Activated naive CD8-positive, alpha-beta T cell (primary cell): ENCODE data around the gene KCNJ6.
A peak's percentile ranks its signal among the peaks of the same experiment; 100 is the strongest.
"Not testable (repeated sequence)": the region's sequence is repeated elsewhere in the genome, so short reads cannot be mapped to it uniquely, and the experiment has no call there.

Experiments
- H3K27ac Mint-ChIP-seq: one replicate; pipeline ENCODE4 v1.8.0; 2021; ENCODE audit warnings: mixed read lengths
- H3K27me3 Mint-ChIP-seq: one replicate; pipeline ENCODE4 v1.8.0; 2021; ENCODE audit warnings: mixed read lengths
- H3K36me3 Mint-ChIP-seq: one replicate; pipeline ENCODE4 v1.8.0; 2021; ENCODE audit warnings: mixed read lengths
- H3K4me1 Mint-ChIP-seq: one replicate; pipeline ENCODE4 v1.8.0; 2021; ENCODE audit warnings: low read depth, mixed read lengths
- H3K4me3 Mint-ChIP-seq: one replicate; pipeline ENCODE4 v1.8.0; 2021; ENCODE audit warnings: mild to moderate bottlenecking, mixed read lengths
- H3K9me3 Mint-ChIP-seq: one replicate; pipeline ENCODE4 v1.8.0; 2021; ENCODE audit warnings: low read depth, mixed read lengths

KCNJ6 gene

GRCh38 chr21:37646761-37647160, 269.5 kb downstream of the KCNJ6 start:
- not testable (repeated sequence) for H3K9me3 Mint-ChIP-seq

DNA sequence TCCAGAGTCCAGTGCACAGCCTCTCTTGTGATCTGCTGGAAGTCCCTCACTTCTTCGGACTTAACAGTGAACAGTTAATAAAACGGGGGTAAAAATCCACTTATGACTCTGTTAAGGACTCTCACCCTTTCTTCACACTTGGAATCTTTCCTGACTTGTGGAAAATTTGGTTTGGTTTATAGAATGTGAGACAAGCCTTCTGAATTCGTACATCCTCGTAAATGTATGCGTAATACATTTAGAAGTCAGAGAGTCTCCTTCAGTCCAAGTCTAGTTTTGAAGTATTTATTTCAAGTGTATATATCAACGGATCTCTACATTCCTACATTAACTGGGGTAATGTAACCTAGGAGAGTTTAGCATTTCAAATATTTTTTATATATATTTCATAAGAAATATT, 270.4 kb downstream of the KCNJ6 start:
- peaks cover 25% of the 10 kb centered on the region for H3K27me3 Mint-ChIP-seq
- H3K9me3 Mint-ChIP-seq, result no peaks in the 10 kb centered on the region
- no peaks in the 10 kb centered on the region for H3K36me3 Mint-ChIP-seq
- no peak overlapping the region for H3K27ac Mint-ChIP-seq
- no peak overlapping the region for H3K4me3 Mint-ChIP-seq
- H3K4me1 Mint-ChIP-seq, result no peaks in the 10 kb centered on the region

More at GRCh38 chr21:37646761-37647160, 269.5 kb downstream of the KCNJ6 start:
- H3K27ac Mint-ChIP-seq, H3K4me3 Mint-ChIP-seq, H3K36me3 Mint-ChIP-seq, H3K4me1 Mint-ChIP-seq: not testable (repeated sequence)
- peaks cover 19% of the 10 kb centered on the region for H3K27me3 Mint-ChIP-seq

DNA sequence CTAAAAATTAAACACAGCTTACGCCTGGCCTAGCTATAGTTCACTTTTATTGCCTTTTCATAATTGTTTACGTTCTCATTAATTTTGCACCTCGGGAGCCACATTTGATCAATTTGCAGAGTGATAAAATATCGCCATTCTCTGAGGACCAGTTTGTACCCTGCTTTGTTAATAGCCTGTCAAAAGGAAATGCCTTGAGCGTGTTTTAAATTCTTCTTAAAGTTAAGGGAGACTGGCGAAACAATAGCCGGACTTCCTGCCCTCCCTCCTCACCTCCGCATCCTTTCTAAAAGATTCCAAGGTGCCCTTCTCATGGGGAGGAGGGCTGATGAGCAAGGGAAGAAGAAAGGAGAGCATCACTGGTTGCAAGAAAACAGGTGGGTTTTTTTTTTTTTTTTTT, 271.6 kb downstream of the KCNJ6 start:
- H3K27me3 Mint-ChIP-seq, result peaks cover 30% of the 10 kb centered on the region
- no peak overlapping the region for H3K4me3 Mint-ChIP-seq
- no peak overlapping the region for H3K27ac Mint-ChIP-seq
- peaks cover 1% of the 10 kb centered on the region for H3K4me1 Mint-ChIP-seq
- H3K36me3 Mint-ChIP-seq, result no peaks in the 10 kb centered on the region
- peaks cover 2% of the 10 kb centered on the region for H3K9me3 Mint-ChIP-seq

GRCh38 chr21:37643862-37644261, 272.4 kb downstream of the KCNJ6 start:
- not testable (repeated sequence) for H3K36me3 Mint-ChIP-seq, H3K9me3 Mint-ChIP-seq, H3K4me3 Mint-ChIP-seq, H3K4me1 Mint-ChIP-seq, H3K27ac Mint-ChIP-seq
- H3K27me3 Mint-ChIP-seq, result peaks cover 31% of the 10 kb centered on the region

GRCh38 chr21:37642493-37642892, 273.8 kb downstream of the KCNJ6 start:
- Mint-ChIP-seq H3K4me3 (no peak overlapping the region), H3K36me3 (no peaks in the 10 kb centered on the region), H3K4me1 (peaks cover 3% of the 10 kb centered on the region), H3K9me3 (peaks cover 3% of the 10 kb centered on the region), H3K27me3 (peaks cover 35% of the 10 kb centered on the region), H3K27ac (no peak overlapping the region)

DNA sequence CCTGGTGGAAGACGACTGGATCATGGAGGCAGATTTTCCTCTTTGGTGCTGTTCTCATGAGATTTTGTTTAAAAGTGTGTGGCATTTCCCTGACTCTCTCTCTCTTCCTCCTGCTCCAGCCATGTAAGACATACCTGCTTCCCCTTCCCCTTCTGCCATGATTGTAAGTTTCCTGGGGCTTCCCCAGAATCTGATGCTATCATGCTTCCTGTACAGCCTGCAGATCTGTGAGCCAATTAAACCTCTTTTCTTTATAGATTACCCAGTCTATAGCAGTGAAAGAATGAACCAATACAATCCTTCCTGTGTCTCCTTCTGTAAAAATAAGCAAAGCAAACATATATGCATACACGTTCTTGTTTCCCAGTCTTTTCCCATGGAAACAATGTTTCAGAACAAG, 276.5 kb downstream of the KCNJ6 start:
- peaks cover 3% of the 10 kb centered on the region for H3K4me1 Mint-ChIP-seq
- no peak overlapping the region for H3K4me3 Mint-ChIP-seq
- H3K27me3 Mint-ChIP-seq, result peaks cover 35% of the 10 kb centered on the region
- peak overlapping the region; percentile 46 for H3K27ac Mint-ChIP-seq
- H3K9me3 Mint-ChIP-seq, result peaks cover 3% of the 10 kb centered on the region
- no peaks in the 10 kb centered on the region for H3K36me3 Mint-ChIP-seq

- Mint-ChIP-seq H3K27me3 (peaks cover 18% of the 10 kb centered on the region), H3K4me1 (peaks cover 3% of the 10 kb centered on the region), H3K4me3 (no peak overlapping the region), H3K9me3 (peaks cover 7% of the 10 kb centered on the region), H3K27ac (no peak overlapping the region), H3K36me3 (no peaks in the 10 kb centered on the region)
Observed at GRCh38 chr21:37636152-37636860, 280.0 kb downstream of the KCNJ6 start.

GRCh38 chr21:37631319-37632117, 284.7 kb downstream of the KCNJ6 start:
- Mint-ChIP-seq H3K27me3 (peaks cover 20% of the 10 kb centered on the region), H3K27ac (no peak overlapping the region), H3K9me3 (peaks cover 8% of the 10 kb centered on the region), H3K36me3 (peaks cover 5% of the 10 kb centered on the region), H3K4me1 (no peaks in the 10 kb centered on the region), H3K4me3 (no peak overlapping the region)

DNA sequence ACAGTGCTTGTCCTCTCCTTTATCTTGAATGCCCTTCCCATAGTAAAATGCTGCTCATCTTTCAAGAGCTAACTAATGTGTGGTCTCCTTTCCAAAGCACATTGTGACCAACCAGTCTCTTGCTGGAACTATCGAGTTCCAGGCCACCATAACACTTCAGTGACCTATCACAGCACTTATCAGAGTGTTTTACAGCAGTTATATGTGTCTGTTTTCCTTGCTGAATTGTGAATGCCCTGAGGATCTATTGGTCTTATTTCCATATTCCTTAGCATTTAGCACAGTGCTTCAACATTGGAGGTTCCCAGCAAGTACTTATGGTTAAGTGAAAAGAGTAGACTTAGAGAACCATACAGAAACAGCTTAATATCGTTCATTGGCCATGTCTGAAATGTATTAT, 285.4 kb downstream of the KCNJ6 start:
- no peak overlapping the region for H3K27ac Mint-ChIP-seq
- peaks cover 16% of the 10 kb centered on the region for H3K27me3 Mint-ChIP-seq
- no peaks in the 10 kb centered on the region for H3K4me1 Mint-ChIP-seq
- H3K9me3 Mint-ChIP-seq, result peaks cover 8% of the 10 kb centered on the region
- no peak overlapping the region for H3K4me3 Mint-ChIP-seq
- H3K36me3 Mint-ChIP-seq, result peaks cover 5% of the 10 kb centered on the region

DNA sequence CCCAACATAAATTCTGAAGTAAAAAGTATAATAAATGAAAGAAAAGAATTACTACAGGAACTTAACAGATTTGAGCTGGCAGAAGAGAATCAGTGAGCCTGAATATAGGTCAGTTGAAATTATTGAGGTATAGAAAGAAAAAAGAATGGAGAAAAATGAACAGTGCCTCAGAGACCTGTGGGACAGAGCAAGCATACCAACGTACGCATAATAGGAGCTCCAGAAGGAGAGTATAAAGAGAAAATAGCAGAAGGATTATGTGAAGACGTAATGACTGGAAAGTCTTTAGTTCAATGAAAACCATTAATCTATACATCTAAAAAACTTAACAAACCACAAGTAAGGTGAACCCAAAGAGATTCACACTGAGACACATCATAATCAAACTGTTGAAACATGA, 287.9 kb downstream of the KCNJ6 start:
- Mint-ChIP-seq H3K27ac (no peak overlapping the region), H3K4me1 (no peaks in the 10 kb centered on the region), H3K9me3 (peaks cover 5% of the 10 kb centered on the region), H3K27me3 (peaks cover 15% of the 10 kb centered on the region), H3K36me3 (peaks cover 5% of the 10 kb centered on the region), H3K4me3 (no peak overlapping the region)

GRCh38 chr21:37627561-37627960, 288.7 kb downstream of the KCNJ6 start:
- Mint-ChIP-seq H3K4me1 (no peaks in the 10 kb centered on the region), H3K27ac (no peak overlapping the region), H3K9me3 (peaks cover 5% of the 10 kb centered on the region), H3K4me3 (no peak overlapping the region), H3K36me3 (peaks cover 5% of the 10 kb centered on the region), H3K27me3 (peaks cover 15% of the 10 kb centered on the region)

DNA sequence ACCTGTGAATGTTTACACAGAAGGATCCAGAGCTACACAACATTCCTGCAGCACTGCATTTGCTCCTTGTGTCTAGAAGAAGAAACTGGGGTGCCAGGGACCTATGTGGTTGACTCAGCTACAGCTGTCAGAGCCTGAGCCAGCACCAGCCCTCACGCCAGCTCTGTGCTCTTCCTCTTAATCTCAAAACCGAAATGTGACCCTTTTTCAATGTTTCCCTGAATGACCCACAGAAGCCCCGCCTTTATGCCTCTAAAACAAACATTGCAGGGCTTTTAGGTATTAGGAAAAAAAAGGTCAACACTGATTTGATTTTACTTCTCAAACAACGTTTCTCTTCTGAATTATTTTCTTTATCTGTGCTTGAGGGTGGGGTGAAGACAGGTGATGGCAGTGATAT, 289.2 kb downstream of the KCNJ6 start:
- no peak overlapping the region for H3K4me3 Mint-ChIP-seq
- peaks cover 15% of the 10 kb centered on the region for H3K27me3 Mint-ChIP-seq
- H3K9me3 Mint-ChIP-seq, result peaks cover 5% of the 10 kb centered on the region
- peaks cover 5% of the 10 kb centered on the region for H3K36me3 Mint-ChIP-seq
- H3K4me1 Mint-ChIP-seq, result no peaks in the 10 kb centered on the region
- no peak overlapping the region for H3K27ac Mint-ChIP-seq

GRCh38 chr21:37626320-37626719, 289.9 kb downstream of the KCNJ6 start:
- H3K27me3 Mint-ChIP-seq, result peaks cover 15% of the 10 kb centered on the region
- H3K36me3 Mint-ChIP-seq, result peaks cover 5% of the 10 kb centered on the region
- no peak overlapping the region for H3K4me3 Mint-ChIP-seq
- H3K9me3 Mint-ChIP-seq, result peaks cover 5% of the 10 kb centered on the region
- no peaks in the 10 kb centered on the region for H3K4me1 Mint-ChIP-seq
- H3K27ac Mint-ChIP-seq, result no peak overlapping the region

DNA sequence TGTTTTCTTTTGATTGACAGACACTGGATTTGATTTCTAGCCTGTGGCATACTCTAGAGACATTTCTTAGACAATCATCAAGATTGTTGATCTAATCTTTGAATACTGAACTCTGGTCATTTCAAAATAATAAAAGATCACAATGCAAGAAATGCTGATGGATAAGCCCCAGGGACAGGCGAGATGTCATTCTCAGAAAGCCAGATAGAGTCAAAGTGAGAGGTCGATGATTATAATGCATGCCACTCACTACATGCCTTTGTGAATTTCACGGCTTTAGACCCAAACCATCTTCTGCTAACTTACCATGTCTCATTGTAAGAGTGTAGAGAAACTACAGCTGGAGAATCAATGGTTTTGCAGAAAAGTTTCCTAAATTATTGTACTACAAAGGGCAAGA, 292.6 kb downstream of the KCNJ6 start:
- Mint-ChIP-seq H3K27me3 (peaks cover 11% of the 10 kb centered on the region), H3K4me3 (no peak overlapping the region), H3K4me1 (no peaks in the 10 kb centered on the region), H3K27ac (no peak overlapping the region), H3K36me3 (peaks cover 3% of the 10 kb centered on the region), H3K9me3 (peaks cover 5% of the 10 kb centered on the region)

DNA sequence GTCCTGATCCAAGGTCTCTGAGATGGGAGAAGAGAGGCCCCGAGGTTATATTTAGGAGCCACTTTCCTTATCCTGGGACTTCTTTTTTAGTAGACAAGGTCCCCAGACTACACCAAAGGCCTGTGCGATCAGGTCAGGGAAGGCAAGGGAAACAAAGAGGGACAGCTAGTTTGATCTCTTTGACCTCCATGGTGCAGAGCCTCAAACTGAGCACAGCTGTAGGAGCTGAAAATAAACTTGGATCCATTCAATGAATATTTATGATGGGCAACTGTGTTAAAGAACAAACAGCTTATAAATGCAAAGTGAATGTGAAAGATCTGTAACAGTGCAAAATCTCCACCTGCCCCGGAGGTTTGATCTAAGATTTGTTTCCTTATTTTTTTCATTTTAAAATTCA, 293.1 kb downstream of the KCNJ6 start:
- peaks cover 10% of the 10 kb centered on the region for H3K27me3 Mint-ChIP-seq

More for the DNA sequence above, 293.1 kb downstream of the KCNJ6 start:
- no peaks in the 10 kb centered on the region for H3K36me3 Mint-ChIP-seq
- no peak overlapping the region for H3K4me3 Mint-ChIP-seq
- no peak overlapping the region for H3K27ac Mint-ChIP-seq
- H3K9me3 Mint-ChIP-seq, result no peaks in the 10 kb centered on the region
- no peaks in the 10 kb centered on the region for H3K4me1 Mint-ChIP-seq
